Lung (tissue), 12 donors: ENCODE results near the gene TMTC2. TPM values are rescaled to one million over a fixed set of nuclear protein-coding genes. Genes with fewer than 3 reads are reported as not detected.

Source experiments
- ATAC-seq: fragments of 200-7000 bp; cut with Tn5 transposase; one replicate; pipeline ENCODE4 v1.9.1; 2020; ENCODE audit warnings: moderate number of reproducible peaks; ENCODE audit not compliant: insufficient read depth, low FRiP score
- DNase-seq, 3 donors: peaks; one replicate each; pipeline ENCODE4 v3.0.0-alpha.2; 2013 to 2017
- H3K27ac ChIP-seq, 2 donors: one replicate each; pipeline ENCODE4 v1.5.1; 2013; ENCODE audit warnings: mild to moderate bottlenecking in 2 of 2, moderate library complexity in 2 of 2, control low read depth in 1 of 2, inconsistent platforms in 1 of 2, low read depth in 1 of 2, low read length in 1 of 2
- H3K27me3 ChIP-seq, 3 donors: one replicate each; pipeline ENCODE4 v1.5.1; 2013; ENCODE audit warnings: low read length in 2 of 3; ENCODE audit not compliant: control insufficient read depth in 3 of 3, insufficient read depth in 3 of 3
- H3K36me3 ChIP-seq, 4 donors: one replicate each; pipeline ENCODE4 v1.5.1; 2013; ENCODE audit warnings: low read length in 4 of 4, mild to moderate bottlenecking in 1 of 4, moderate library complexity in 1 of 4; ENCODE audit not compliant: control insufficient read depth in 4 of 4, insufficient read depth in 4 of 4
- H3K4me1 ChIP-seq, 5 donors: one replicate each; pipeline ENCODE4 v1.5.1; 2013; ENCODE audit warnings: low read length in 5 of 5, mild to moderate bottlenecking in 2 of 5, moderate library complexity in 1 of 5; ENCODE audit not compliant: control insufficient read depth in 5 of 5, insufficient read depth in 5 of 5
- H3K4me3 ChIP-seq: one replicate; pipeline ENCODE4 v1.5.1; 2013; ENCODE audit warnings: mild to moderate bottlenecking, control low read depth, moderate library complexity
- H3K9ac ChIP-seq, 2 donors: one replicate each; pipeline ENCODE4 v1.5.1; 2013; ENCODE audit warnings: low read length in 2 of 2, control low read depth in 1 of 2; ENCODE audit not compliant: insufficient read depth in 1 of 2
- H3K9me3 ChIP-seq, 4 donors: one replicate each; pipeline ENCODE4 v1.5.1; 2013; ENCODE audit warnings: low read length in 3 of 4, mild to moderate bottlenecking in 1 of 4, moderate library complexity in 1 of 4; ENCODE audit not compliant: control insufficient read depth in 4 of 4, insufficient read depth in 3 of 4
- CTCF ChIP-seq: IDR thresholded peaks from 2 replicates; pipeline ENCODE4 v1.5.1; 2012; ENCODE audit warnings: mild to moderate bottlenecking; ENCODE audit errors: control extremely low read depth, extremely low read depth
- WGBS, 2 donors: extraction: QIAGEN DNeasy Blood & Tissue Kit; methylation state at CpG; one replicate each; pipeline ENCODE4 v1.1.7; 2013; 5-methylcytosine and 5-hydroxymethylcytosine counted together
- polyA plus RNA-seq, 2 donors: library from polyadenylated mRNA; stranded (reverse); fragments of 200-250 nt; gene quantifications; one replicate each; pipeline ENCODE4 v1.2.1, GENCODE V29; 2013
- total RNA-seq, 2 donors: library from RNA; depleted of rRNA in 1 of 2; stranded (reverse); fragments of >200 nt in 1 of 2; gene quantifications; one replicate each; pipeline ENCODE4 v1.2.1, GENCODE V29; 2014 to 2021
- donor health status: control.
- donor health status: control.
- donor health status: Bipolar disorder and iron deficiency.
- donor health status: healthy.
- donor health status: DM: yes; HTN: yes; CAD: no.

The TMTC2 gene
- total and polyA plus RNA-seq, 4 donors, result 5.3 to 77.1 (median 14.0) TPM

GRCh38 chr12:82645414-82645813 is 41.3 kb upstream of the TMTC2 start:
- H3K36me3 ChIP-seq, result no peaks in the 10 kb centered on the region
- H3K9me3 ChIP-seq, result no peaks in the 10 kb centered on the region
- no peak overlapping the region for H3K4me3 ChIP-seq
- TF ChIP-seq CTCF, result no peak
- H3K4me1 ChIP-seq, result no peaks in the 10 kb centered on the region
- DNase-seq (no peak), ATAC-seq (no peak)
- H3K27me3 ChIP-seq, result no peaks in the 10 kb centered on the region
- H3K9ac ChIP-seq, result no peak overlapping the region
- no peak overlapping the region for H3K27ac ChIP-seq

GRCh38 chr12:82647853-82648252 is 38.9 kb upstream of the TMTC2 start:
- 90 to 91% methylated on average over 4 of the region's 4 CpGs for WGBS, 2 donors
- H3K4me3 ChIP-seq, result no peak overlapping the region
- H3K27me3 ChIP-seq, result no peaks in the 10 kb centered on the region
- H3K36me3 ChIP-seq, result no peaks in the 10 kb centered on the region
- TF ChIP-seq CTCF, result no peak
- H3K9ac ChIP-seq, result no peak overlapping the region
- no peaks in the 10 kb centered on the region for H3K9me3 ChIP-seq
- H3K27ac ChIP-seq, result no peak overlapping the region
- H3K4me1 ChIP-seq, result no peaks in the 10 kb centered on the region
- ATAC-seq (no peak), DNase-seq (no peak)

- no peak for ATAC-seq
- Histone ChIP-seq H3K36me3 (no peaks in the 10 kb centered on the region), H3K4me3 (no peak overlapping the region), H3K27me3 (no peaks in the 10 kb centered on the region), H3K4me1 (no peaks in the 10 kb centered on the region), H3K9ac (no peak overlapping the region), H3K27ac (no peak overlapping the region), H3K9me3 (no peaks in the 10 kb centered on the region)
- TF ChIP-seq CTCF, result no peak
- 89 to 91% methylated on average over 5 of the region's 5 CpGs for WGBS, 2 donors
- DNase-seq, result no peak
These were observed 38.3 kb upstream of the TMTC2 start for GRCh38 chr12:82648259-82648909.
